ENCODE data around the gene PRDM8.
"Not testable (repeated sequence)": the region's sequence is repeated elsewhere in the genome, so short reads cannot be mapped to it uniquely, and the experiment has no call there.

The PRDM8 gene

DNA sequence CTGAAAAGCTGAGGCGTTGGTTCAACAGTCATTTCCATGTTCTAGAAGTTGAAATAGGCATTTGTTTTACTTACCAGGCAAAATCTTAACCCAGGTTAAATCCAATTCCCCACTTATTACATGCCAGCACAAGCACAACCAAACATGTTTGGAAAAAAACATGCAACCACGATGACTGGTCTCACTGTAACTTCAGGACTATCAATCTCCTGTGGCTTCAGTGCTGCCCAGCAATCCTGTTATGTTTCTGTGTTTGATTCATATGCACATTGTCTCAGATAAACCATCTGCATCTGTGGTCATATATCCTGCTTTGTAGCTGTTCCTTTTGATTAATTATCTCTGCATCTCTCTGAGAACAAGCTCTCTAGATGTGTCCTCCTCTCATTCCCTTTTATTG is 28.3 kb downstream of the PRDM8 start:
- DNase-seq (ENCODE audit: low read depth in 2 of 2, low spot score in 1 of 2): no peak

DNA sequence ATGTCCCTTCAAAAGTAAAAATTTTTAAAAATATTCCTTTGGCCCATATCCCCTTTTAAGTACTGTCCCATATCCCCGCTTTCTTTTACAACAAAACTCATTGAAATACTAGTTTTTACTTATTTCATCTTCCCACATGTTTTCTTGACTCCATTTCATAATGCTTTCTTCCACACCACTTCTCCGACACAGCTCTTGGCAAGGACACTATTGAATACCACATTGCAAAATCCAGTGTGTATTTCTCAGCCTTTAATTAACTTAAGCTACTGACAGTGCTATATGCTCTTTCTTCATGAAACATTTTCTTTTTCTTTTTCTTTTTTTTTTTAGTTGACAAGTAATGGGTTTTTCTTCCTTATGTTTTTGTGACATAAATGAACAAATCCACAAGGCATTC is 28.8 kb downstream of the PRDM8 start:
- DNase-seq (ENCODE audit: low read depth in 2 of 2, low spot score in 1 of 2): no peak

DNA sequence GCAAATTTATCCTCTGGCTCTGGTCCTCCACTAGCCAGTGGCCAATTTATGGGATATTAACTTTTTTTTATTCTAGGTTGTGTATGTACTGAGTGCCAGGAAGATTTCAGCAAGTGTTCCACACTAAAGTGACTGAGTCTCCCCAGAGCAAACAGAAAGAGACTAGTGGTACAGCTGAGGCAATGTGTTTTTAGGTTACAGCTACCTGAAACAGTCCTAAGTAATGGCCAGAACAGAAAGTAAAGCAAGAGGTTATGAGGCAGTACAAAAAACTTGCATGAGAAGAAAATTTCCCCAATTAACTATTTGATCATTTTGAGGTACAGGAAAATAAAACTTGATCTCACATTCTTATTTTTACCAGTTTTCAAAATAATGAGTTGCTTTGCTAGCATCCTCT is 31.2 kb downstream of the PRDM8 start:
- no peak for DNase-seq (ENCODE audit: low read depth in 2 of 2, low spot score in 1 of 2)

DNA sequence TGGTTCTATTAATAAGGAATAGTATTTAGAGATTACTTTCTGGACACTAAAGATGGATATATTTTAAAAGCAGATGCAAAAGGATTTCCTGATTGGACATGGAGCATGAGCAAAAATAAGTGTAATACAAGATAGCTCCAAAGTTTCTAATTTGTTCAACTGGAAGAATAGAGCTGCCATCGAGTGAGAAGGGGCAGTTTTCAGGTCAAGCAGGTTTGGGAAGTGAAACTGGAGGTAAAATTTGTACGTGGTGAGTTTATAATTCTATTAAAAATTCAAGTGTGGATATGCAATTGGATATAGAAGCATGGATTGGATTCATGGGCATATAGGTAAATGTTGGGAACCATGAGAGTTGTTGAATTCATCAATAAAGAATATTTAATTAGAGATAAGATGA is 31.8 kb downstream of the PRDM8 start:
- DNase-seq (ENCODE audit: low read depth in 2 of 2, low spot score in 1 of 2): no peak

DNA sequence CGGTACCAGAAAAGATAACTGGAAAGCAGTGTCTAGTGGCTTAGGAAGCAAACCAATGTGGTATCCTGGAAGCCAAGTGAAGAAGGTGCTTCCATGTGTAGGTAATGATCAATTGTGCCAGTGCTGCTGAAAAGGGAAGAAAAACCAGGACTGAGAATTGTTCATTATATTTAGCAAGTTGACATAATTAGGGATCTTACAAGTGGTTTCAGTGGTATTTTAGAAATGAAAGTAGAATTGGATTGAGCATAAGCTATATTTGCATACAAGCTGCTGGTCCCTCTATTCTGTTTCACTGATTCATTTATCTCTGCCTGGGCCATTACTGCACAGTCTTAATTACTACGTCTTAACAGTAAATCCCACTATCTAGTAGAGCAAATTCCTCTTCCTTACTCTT is 32.3 kb downstream of the PRDM8 start:
- DNase-seq (ENCODE audit: low read depth in 2 of 2, low spot score in 1 of 2): no peak

DNA sequence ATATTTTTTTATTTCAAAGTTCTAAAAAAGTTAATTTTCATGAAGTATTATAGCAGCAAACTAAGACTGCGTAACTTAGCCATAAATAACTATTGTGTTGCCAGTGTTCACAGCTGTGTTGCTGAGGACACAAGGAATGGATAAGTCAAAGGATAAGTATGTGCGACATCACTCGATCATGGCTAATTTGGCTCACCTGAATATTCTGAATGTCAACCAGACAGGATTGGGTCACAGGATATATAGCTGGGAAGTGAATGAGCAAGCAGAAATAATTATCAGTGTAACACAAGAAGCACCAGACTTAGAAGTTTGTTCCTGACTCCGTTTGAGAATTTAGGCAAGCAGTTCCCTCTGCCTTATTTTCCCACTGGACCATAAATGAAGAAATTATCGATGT is 33.9 kb downstream of the PRDM8 start:
- DNase-seq (ENCODE audit: low read depth in 2 of 2, low spot score in 1 of 2): no peak

DNA sequence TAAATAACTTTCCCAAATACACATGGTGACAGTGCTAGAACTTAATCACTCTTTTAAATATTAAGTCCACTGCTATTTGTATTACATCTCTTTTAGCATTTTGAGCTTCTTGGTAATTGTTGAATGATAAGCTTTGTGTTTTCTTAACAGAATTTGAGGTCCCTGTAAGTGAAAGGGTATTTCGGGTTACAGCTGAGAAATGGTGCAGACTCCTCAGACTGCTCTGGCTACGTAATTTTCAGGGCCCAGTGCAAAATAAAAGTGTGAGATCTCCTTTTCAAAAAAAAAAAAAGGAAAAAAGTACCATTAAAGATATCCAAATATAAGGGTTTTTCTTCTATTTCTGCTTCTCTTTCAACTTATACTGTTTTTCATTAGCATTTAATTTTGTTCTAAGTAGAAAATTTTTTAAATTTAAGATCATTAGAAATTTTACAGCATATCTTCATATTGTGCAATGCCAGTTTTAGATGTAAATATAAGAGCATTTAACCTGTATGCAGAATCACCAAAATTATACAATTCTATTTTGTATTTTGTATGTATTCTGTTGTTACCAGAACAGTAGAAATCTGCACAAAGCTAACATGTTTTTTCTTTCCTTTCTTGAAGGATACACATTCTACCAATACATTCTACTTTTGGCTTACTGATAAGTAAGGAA is 35.5 kb downstream of the PRDM8 start:
- no peak for DNase-seq (ENCODE audit: low read depth in 2 of 2, low spot score in 1 of 2)

DNA sequence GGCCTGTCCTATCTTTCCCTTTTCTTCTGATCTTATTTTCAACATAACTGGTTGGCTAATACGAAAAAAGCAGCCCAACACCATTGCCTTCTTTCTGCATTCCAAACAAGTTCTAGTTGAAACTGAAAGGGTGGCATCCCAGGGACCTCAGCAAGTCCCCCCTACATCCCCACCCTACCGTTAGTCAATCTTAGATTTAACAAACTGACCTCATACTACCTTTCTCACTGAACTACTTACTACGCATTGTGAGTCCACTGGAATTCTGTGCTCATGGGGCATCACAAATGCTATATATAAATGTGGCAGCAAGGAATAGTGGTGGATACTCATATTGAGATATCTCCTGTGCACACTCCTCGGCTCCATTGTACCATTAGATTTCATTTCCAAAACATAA is 36.1 kb downstream of the PRDM8 start:
- no peak for DNase-seq (ENCODE audit: low read depth in 2 of 2, low spot score in 1 of 2)

DNA sequence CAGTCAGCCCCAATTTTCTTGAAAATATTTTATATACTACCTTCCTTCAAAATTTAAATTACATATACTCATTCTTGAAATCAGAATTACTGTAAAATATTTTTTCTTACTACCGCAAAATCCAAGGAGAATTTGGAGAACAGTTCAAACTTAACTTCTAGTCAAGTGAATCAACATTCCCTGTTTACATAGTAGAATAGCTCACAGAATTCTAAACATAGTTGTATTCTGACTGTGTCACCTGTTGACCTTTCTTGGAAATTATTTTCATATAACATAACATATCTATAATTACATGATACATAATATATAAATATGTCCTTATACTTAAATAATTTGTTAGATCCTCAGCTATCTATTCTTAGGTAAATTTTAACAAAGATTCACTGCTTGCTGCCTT is 38.1 kb downstream of the PRDM8 start:
- no peak for DNase-seq (ENCODE audit: low read depth in 2 of 2, low spot score in 1 of 2)

DNA sequence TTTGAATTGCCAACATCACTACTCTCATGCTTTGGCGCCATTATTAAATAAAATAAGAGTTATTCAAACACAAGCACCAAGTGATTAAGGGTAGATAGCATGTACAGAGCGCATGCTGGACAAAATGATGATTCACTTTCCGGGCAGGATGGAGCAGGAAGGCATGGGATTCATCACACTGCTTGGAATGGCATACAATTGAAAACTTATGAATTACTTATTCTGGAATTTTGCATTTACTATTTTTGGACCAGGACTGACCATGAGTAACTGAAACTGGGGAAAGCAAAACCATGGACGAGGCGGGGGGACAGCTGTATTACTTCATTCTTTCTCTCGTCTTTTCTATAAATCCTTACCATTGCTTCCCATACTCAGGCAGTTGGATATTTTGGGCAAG is 40.7 kb downstream of the PRDM8 start:
- DNase-seq (ENCODE audit: low read depth in 2 of 2, low spot score in 1 of 2): no peak

DNA sequence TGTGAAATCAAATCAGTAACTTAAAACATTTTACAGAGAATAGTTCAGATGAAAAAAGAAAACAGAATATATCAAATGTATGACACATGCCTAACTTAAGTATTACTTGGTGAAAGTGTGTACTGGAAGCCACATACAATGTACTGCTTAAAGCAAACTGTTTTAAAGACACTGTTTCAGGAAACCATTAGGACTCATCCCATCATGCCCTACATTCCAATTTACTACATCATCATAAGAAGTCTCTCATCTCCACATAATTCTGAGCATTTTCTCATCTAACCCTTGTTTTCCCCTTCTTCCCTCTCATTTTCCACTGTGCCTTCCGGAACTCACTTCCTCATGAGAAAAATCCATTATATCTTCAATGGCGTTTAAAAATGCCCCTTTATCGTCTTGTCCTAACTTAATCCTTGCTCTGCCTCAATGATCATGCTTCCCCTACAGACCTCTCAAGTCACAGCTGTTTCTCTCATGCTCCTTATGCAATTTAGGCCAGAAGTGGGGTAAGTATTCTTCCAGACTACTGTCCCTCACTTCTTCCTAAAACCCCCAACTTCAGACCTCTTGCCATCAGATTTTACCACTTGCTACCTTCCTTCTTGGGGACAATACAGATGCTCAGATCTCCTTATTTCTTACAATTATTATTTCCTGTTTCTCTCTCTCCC is 42.3 kb downstream of the PRDM8 start:
- DNase-seq (ENCODE audit: low read depth in 2 of 2, low spot score in 1 of 2): no peak

DNA sequence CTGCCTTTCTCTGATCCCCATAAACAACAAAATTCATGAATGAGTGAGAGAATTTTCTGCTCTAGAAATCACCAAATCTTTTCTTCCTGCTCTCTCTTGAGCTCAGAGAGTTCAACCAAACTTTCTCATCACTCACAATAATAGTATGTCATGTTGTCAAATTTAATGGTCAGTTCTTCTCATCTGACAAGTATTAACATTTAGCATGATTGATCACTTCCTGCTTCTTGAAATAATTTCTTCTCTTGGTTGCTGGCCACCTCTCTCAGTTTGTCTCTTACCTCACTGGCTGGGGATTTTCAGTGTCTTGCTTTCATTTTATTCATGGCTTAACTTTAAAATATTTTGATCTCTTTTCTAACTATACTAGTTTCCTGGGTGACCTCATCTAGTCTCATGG is 43.7 kb downstream of the PRDM8 start:
- DNase-seq (ENCODE audit: low read depth in 2 of 2, low spot score in 1 of 2): no peak

DNA sequence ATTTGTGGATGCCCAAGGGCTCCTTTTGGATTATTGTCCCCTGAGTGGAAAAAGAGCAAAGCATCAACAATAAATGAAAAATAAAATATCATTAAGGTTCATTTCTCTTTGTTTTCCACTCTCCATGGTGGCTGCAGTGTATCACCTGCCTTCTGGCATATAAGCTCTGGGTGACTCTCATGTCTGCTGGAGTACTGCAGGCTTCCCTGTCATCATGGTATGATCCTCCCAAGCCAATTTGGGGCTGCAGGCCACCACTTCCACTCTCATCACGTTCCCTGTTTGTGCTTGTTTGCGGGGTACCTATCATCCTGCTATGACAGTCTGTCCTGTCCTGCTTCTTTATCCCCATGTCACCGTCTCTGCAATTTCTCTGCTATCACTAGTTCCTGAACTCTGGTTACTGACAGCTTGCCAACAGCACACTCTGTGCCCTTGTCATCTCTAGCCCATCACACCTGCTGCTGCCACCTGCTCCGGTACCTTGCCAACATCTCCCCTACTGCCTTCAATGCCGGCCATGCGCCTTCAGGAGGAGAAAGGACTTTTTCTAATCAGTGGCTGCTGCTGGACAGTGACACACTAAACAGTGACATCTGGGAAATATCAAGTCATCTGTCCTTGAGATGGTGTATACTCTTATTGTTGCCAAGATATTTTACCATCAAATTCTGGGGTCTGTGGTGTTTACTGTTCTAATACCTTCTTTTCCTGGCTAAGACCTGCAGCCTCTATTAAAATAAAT is 46.1 kb downstream of the PRDM8 start:
- DNase-seq (ENCODE audit: low read depth in 2 of 2, low spot score in 1 of 2): no peak

DNA sequence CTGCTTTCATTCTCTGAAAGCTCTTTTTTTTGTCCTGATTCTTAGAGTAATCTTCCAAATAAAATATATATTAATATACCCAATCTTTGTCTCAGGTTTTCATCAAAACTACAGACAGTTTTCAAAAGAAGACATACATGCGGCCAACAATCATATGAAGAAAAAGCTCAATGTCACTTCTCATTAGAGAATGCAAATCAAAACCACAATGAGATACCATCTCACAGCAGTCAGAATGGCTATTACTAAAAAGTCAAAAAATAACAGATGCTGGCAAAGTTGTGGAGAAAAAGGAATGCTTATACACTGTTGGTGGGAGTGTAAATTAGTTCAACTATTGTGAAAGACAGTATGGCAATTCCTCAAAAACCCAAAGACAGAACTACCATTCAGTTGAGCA is 50.2 kb downstream of the PRDM8 start:
- DNase-seq (ENCODE audit: low read depth in 2 of 2, low spot score in 1 of 2): not testable (repeated sequence)

DNA sequence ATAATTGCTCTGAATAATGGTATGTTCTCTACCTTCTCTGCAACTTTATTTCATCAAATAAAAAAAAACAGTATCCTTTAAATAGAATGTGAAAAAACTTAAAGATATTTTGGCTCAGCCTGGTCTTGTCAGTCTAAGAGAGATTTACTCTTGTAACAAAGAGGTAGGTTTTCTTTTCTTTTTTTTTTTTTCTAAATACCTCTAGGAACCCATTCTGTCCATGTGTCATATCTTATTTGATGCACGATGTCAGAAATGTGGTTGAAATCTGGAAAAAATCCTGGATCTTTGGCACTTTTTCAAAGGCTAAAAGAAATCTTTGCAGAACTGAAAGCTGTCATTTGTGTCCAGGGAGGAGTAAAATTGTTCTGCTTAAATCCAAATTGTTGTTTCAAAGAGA is 51.8 kb downstream of the PRDM8 start:
- DNase-seq (ENCODE audit: low read depth in 2 of 2, low spot score in 1 of 2): no peak

DNA sequence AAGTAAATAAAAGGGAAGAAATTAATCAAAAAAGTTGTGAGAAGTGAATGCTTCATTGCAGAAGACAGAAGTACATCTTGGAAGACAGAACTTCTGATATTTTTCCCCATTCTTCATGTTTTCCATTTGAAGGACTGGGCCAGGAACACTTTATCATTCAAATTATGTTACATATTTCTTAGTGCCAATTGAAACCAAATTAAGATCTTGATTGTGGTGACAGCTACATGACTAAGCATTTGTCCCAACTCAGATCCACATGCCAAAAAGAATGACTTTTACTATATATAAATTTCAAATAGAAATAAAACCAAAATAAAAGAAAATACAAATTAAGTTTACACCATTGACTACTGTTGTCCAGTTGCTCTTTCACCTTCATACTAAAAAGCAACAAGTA is 55.1 kb downstream of the PRDM8 start:
- DNase-seq (ENCODE audit: low read depth in 2 of 2, low spot score in 1 of 2): no peak

DNA sequence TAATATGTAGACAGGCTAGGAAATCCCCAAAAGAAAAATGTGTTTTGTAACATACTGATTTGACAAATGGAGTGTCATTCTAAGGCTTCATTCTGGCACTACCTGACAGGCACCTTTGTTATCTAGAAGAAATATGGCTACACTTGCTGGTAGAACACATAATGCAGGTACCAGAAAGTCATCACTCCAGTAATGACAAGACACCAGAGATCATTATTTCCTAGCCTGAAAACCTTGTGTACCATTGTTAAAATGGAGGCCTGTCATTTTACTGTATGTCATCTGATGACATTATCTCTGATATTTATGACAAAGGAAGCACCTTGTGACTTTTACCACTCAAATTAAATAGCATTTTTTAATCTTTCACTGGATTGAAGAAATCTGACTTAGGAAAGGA is 55.6 kb downstream of the PRDM8 start:
- no peak for DNase-seq (ENCODE audit: low read depth in 2 of 2, low spot score in 1 of 2)

DNA sequence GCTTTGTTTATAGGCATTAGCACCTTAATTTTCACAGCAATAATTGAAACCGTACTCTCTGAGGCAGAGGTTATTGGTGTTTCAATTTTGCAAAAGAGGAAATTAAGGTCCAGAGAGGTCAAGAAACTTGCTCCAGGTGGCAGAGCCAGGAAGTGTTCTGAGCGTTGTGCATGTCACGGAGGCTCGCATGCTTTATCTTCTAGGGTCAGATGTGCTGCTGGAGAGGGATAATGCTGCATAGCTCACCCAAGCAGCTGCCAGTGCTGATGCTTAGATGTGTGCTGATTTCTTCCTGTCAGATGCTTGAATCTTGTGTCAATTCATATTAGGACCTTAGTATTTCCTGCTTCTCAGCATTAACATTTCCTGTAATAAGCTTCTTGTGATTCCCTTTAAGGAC is 56.2 kb downstream of the PRDM8 start:
- no peak for DNase-seq (ENCODE audit: low read depth in 2 of 2, low spot score in 1 of 2)

Data from stimulated activated CD8-positive, alpha-beta memory T cell treated with anti-CD3 and anti-CD28 coated beads, Interleukin-4, amount 100 ng/mL, for 4 hours (primary cell).